Measurements from ENCODE around the gene CFAP74.

The CFAP74 gene

DNA sequence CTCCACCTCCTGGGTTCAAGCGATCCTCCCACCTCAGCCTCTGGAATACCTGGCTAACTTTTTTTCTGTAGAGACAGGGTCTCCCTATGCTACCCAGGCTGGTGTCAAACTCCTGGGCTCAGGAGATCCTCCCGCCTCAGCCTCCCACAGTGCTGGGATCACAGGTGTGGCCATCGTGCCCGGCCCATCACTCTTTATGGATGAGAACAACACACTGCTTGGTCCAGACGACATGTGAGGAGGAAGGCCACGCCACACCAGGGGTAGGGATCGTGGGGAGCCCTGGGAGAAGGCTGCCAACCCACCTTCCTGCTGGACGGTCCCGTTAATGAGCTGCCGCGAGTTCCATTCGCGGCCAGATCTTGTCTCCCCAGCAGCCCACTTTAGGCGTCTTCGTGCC, 10.6 kb upstream of the CFAP74 start:
- Histone ChIP-seq H3K4me1 (ENCODE audit: insufficient read depth, low read length) (no peaks in the 10 kb centered on the region; the same call in 1 of the 2 replicates), H3K9ac (ENCODE audit: low read depth, low read length) (no peak overlapping the region), H3K27me3 (ENCODE audit: insufficient read depth, low read length) (peaks cover 31% of the 10 kb centered on the region), H3K4me3 (ENCODE audit: low read length) (no peak overlapping the region), H3K36me3 (ENCODE audit: insufficient read depth, low read depth, low read length) (no peaks in the 10 kb centered on the region), H3K9me3 (ENCODE audit: insufficient read depth, low read depth, low read length) (no peaks in the 10 kb centered on the region), H3K27ac (ENCODE audit: low read length) (no peak overlapping the region)

DNA sequence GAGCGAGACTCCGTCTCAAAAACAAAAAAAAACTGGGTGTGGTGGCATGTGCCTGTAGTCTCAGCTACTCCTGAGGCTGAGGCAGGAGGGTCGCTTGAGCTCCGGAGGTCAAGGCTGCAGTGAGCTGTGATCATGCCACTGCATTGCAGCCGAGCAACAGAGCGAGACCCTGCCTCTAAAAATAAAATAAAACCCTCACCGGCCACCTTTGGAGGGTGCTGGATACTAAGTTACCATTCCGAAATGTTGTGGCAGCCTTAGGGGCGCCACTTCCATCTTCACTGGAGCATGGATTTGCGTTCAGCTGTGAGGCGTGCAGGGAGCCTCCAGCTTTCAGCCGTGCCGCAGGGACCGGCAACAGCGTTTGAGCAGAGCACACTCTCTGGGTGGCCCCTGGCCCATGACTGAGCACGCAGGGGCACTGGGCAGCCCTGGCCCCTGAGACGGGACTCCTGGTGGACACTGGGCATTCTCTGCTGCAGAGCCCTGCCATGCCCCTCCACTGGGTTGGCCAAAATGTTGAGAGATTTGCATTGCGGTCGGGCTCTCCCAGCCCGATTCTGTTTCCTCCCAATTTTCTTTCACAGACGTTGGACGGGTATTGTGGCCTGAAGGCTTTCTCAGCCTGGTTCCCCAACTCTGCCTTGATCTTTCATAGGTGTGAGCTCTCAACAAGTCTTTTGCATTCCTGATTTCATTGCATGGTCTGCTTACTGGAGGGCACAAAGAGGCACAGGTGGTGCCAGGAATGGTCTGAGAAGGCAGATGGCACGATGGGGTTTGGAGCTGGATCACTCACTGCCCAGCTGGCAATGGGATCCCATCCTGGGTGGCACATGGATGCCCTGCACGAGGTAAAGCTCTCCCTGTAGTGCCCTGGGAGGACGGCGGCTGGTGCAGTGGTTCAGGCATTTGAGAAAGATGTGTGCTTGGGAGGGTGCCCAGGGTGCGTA, 5.8 kb upstream of the CFAP74 start:
- no peak overlapping the region for H3K27ac ChIP-seq (ENCODE audit: low read length)
- no peak overlapping the region for H3K9ac ChIP-seq (ENCODE audit: low read depth, low read length)
- H3K4me3 ChIP-seq (ENCODE audit: low read length): no peak overlapping the region
- no peaks in the 10 kb centered on the region for H3K4me1 ChIP-seq (ENCODE audit: insufficient read depth, low read length)
- H3K9me3 ChIP-seq (ENCODE audit: insufficient read depth, low read depth, low read length): no peaks in the 10 kb centered on the region
- H3K36me3 ChIP-seq (ENCODE audit: insufficient read depth, low read depth, low read length): no peaks in the 10 kb centered on the region
- H3K27me3 ChIP-seq (ENCODE audit: insufficient read depth, low read length): no peaks in the 10 kb centered on the region

DNA sequence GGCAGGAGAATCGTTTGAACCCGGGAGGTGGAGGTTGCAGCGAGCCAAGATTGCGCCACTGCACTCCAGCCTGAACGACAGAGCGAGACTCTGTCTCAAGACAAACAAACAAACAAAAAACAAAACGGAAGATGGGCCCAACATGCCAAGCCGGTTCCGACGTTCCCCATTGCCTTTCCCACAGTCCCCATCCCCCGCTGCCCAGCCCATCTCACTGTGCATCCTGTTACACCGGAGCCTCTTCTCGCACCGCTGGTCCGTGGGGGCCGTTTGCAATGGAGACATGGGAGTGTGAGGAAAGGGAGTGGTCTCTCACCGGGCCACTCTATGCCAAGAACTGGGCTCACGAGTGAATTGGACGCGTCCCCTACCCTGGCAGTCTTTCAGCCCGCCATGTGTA, 1.3 kb upstream of the CFAP74 start:
- H3K4me3 ChIP-seq (ENCODE audit: low read length): no peak overlapping the region
- no peaks in the 10 kb centered on the region for H3K4me1 ChIP-seq (ENCODE audit: insufficient read depth, low read length)
- H3K27ac ChIP-seq (ENCODE audit: low read length): no peak overlapping the region
- peaks cover 10% of the 10 kb centered on the region; the same call in 1 of the 2 replicates for H3K27me3 ChIP-seq (ENCODE audit: insufficient read depth, low read length)
- H3K9ac ChIP-seq (ENCODE audit: low read depth, low read length): no peak overlapping the region
- H3K36me3 ChIP-seq (ENCODE audit: insufficient read depth, low read depth, low read length): no peaks in the 10 kb centered on the region
- H3K9me3 ChIP-seq (ENCODE audit: insufficient read depth, low read depth, low read length): no peaks in the 10 kb centered on the region

DNA sequence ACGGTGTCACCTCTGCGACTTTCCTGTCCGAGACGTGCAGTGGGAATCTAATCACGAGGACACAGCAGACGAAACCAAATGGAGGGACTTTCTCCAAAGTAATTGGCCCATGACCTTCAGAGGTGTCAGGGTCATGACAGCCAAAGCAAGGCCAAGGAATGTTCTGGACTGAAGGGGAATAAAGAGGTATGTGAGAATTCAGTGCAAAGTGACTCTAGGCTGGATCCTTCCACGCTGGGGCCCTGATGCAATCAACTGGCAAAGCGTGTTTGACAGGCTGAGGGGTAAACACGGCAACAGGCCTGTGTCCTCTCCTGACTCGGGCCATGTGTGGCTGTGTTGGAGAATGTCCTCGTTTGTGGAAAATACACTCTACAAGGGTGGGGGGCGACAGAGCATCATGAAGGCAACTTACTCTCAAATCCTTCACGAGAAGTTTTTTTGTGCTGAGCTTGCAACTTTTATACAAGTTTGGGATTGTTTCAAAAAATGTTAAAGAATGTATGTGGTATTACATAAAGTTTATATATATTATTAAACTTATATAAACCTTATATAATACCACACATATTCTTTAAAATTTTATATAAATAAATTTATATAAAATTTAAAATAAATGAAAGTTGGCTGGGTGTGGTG, 1.7 kb downstream of the CFAP74 start:
- Histone ChIP-seq H3K27ac (ENCODE audit: low read length) (no peak overlapping the region), H3K9ac (ENCODE audit: low read depth, low read length) (no peak overlapping the region), H3K9me3 (ENCODE audit: insufficient read depth, low read depth, low read length) (no peaks in the 10 kb centered on the region), H3K27me3 (ENCODE audit: insufficient read depth, low read length) (peaks cover 10% of the 10 kb centered on the region; the same call in 1 of the 2 replicates), H3K4me3 (ENCODE audit: low read length) (no peak overlapping the region), H3K4me1 (ENCODE audit: insufficient read depth, low read length) (no peaks in the 10 kb centered on the region), H3K36me3 (ENCODE audit: insufficient read depth, low read depth, low read length) (no peaks in the 10 kb centered on the region)

DNA sequence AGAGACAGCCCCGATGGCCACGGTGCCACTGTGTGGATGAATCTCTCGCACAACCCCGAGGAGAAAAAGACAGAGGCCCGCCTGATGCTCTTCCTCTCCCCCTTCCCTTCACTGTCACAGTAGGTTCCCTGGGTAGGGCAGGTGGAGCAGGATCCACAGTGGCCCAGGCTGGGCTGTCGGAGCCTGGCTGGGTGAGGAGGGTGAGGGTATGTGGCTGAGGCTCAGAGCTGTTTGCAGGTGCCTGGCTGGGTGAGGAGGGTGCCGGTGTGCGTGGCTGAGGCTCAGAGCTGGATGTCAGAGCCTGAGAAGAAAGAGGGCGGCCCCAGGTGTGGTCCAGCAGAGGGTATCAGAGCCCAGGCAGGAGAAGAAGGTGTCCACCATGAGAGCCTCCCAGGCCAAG, 2.7 kb downstream of the CFAP74 start:
- H3K36me3 ChIP-seq (ENCODE audit: insufficient read depth, low read depth, low read length): no peaks in the 10 kb centered on the region
- no peak overlapping the region for H3K4me3 ChIP-seq (ENCODE audit: low read length)
- H3K9me3 ChIP-seq (ENCODE audit: insufficient read depth, low read depth, low read length): no peaks in the 10 kb centered on the region
- H3K27ac ChIP-seq (ENCODE audit: low read length): no peak overlapping the region
- H3K4me1 ChIP-seq (ENCODE audit: insufficient read depth, low read length): no peaks in the 10 kb centered on the region
- H3K9ac ChIP-seq (ENCODE audit: low read depth, low read length): no peak overlapping the region
- H3K27me3 ChIP-seq (ENCODE audit: insufficient read depth, low read length): peaks cover 10% of the 10 kb centered on the region; the same call in 1 of the 2 replicates

DNA sequence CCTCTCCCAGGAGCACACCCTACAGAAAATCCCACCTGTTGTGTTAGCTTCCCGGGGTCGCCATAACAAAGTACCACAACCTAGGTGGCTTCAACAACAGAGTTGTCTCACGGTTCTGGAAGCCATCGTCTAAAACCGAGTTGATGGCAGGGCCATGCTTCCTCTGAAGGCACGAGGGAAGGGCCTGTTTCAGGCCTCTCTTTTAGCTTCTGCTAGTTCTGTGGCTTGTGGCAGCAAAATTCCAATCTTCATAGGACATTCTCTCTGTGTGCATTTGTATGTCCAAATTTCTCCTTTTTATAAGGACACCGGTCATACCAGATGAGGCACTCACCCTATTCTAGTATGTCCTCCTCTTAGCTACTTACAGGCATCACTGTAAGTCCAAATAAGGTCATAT, 3.2 kb downstream of the CFAP74 start:
- no peaks in the 10 kb centered on the region for H3K9me3 ChIP-seq (ENCODE audit: insufficient read depth, low read depth, low read length)
- H3K36me3 ChIP-seq (ENCODE audit: insufficient read depth, low read depth, low read length): no peaks in the 10 kb centered on the region
- H3K27me3 ChIP-seq (ENCODE audit: insufficient read depth, low read length): peaks cover 10% of the 10 kb centered on the region; the same call in 1 of the 2 replicates
- H3K4me3 ChIP-seq (ENCODE audit: low read length): no peak overlapping the region
- H3K9ac ChIP-seq (ENCODE audit: low read depth, low read length): no peak overlapping the region
- no peaks in the 10 kb centered on the region for H3K4me1 ChIP-seq (ENCODE audit: insufficient read depth, low read length)
- H3K27ac ChIP-seq (ENCODE audit: low read length): no peak overlapping the region

DNA sequence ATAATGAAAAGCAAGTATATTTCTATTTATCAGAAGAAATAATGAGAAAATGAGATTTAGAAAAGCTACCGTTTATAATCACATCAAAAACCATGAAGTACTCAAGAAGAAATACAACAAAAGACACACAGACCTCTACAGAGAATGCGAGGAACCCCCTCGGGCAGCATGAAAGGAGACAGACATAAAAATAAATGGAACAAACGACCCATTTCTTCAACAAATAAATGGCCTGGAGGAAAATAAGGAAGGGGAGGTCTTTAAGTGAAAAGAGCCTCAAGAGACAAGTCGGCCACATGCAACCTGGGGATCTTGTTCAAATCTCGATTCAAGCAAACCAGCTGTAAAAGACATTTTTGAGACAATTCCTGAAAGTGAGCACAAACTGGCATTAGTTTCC, 6.0 kb downstream of the CFAP74 start:
- H3K9ac ChIP-seq (ENCODE audit: low read depth, low read length): no peak overlapping the region
- H3K27ac ChIP-seq (ENCODE audit: low read length): no peak overlapping the region
- H3K27me3 ChIP-seq (ENCODE audit: insufficient read depth, low read length): no peaks in the 10 kb centered on the region
- H3K4me1 ChIP-seq (ENCODE audit: insufficient read depth, low read length): no peaks in the 10 kb centered on the region
- no peaks in the 10 kb centered on the region for H3K36me3 ChIP-seq (ENCODE audit: insufficient read depth, low read depth, low read length)
- H3K4me3 ChIP-seq (ENCODE audit: low read length): no peak overlapping the region
- no peaks in the 10 kb centered on the region for H3K9me3 ChIP-seq (ENCODE audit: insufficient read depth, low read depth, low read length)

DNA sequence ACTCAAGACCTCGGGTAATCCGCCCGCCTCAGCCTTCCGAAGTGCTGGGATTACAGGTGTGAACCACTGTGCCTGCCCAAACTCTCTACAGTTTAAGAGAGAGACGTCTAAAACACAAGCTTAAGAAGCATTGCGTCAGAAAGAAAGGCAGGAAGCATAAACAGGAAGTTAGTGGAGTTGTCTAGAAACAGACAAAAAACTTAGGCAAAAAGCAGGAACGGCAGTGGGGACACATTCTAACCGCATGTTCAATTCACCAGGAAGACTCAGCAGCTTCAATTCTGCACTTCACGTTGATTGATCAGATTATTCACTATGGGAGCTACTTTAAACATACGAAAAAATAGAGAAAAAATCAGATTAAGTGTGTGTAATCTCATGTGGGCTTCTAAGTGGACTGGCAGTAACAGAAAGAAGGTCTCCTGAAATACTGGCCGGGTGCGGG, 7.4 kb downstream of the CFAP74 start:
- H3K4me3 ChIP-seq (ENCODE audit: low read length): no peak overlapping the region
- no peaks in the 10 kb centered on the region for H3K27me3 ChIP-seq (ENCODE audit: insufficient read depth, low read length)
- H3K36me3 ChIP-seq (ENCODE audit: insufficient read depth, low read depth, low read length): no peaks in the 10 kb centered on the region
- no peak overlapping the region for H3K9ac ChIP-seq (ENCODE audit: low read depth, low read length)
- H3K27ac ChIP-seq (ENCODE audit: low read length): no peak overlapping the region
- no peaks in the 10 kb centered on the region for H3K4me1 ChIP-seq (ENCODE audit: insufficient read depth, low read length)
- no peaks in the 10 kb centered on the region for H3K9me3 ChIP-seq (ENCODE audit: insufficient read depth, low read depth, low read length)

DNA sequence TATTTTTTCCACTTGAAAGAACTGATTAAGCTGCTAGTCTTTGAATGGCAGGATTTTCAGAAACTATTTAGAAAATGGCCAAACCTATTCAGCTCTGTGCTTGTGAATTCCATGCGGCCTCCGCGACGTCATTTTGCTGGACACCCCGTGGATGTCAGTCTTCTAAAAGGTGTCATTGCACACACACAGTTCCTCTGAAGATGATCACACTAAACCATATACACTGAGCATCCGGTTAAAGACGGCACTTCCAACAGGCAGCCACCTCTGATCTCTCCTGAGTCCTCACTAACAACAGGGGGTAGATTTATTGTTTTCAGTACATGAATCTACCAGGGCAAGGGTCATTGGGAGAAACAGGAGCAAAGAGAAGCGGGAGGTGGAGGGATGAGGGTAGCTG, 9.1 kb downstream of the CFAP74 start:
- H3K27me3 ChIP-seq (ENCODE audit: insufficient read depth, low read length): no peaks in the 10 kb centered on the region
- H3K36me3 ChIP-seq (ENCODE audit: insufficient read depth, low read depth, low read length): no peaks in the 10 kb centered on the region
- no peak overlapping the region for H3K9ac ChIP-seq (ENCODE audit: low read depth, low read length)
- H3K9me3 ChIP-seq (ENCODE audit: insufficient read depth, low read depth, low read length): no peaks in the 10 kb centered on the region
- no peak overlapping the region for H3K27ac ChIP-seq (ENCODE audit: low read length)
- peaks cover 2% of the 10 kb centered on the region; the same call in 1 of the 2 replicates for H3K4me1 ChIP-seq (ENCODE audit: insufficient read depth, low read length)
- H3K4me3 ChIP-seq (ENCODE audit: low read length): no peak overlapping the region

DNA sequence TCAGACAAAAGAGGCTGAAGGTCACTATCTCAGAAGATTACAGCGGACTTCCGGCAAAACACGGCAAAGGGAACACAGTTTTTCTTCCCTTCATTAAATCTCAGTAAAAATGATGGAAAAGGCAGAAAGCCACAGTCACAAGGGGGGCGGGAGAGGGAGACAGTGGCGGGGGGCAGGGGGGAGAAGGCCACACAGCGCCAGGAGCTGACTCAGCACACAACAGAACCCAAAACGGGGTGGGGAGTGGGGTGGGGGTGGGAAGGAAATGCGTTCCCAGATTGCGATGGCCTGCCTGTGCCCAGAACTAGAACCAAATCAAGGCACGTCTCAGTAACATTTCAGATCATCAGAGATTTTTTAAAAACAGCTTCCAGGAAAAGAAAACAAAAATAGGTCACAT, 13.4 kb downstream of the CFAP74 start:
- no peak overlapping the region for H3K4me3 ChIP-seq (ENCODE audit: low read length)
- no peak overlapping the region for H3K27ac ChIP-seq (ENCODE audit: low read length)
- no peak overlapping the region for H3K9ac ChIP-seq (ENCODE audit: low read depth, low read length)
- H3K27me3 ChIP-seq (ENCODE audit: insufficient read depth, low read length): no peaks in the 10 kb centered on the region
- H3K4me1 ChIP-seq (ENCODE audit: insufficient read depth, low read length): peaks cover 2% of the 10 kb centered on the region; the same call in 1 of the 2 replicates
- no peaks in the 10 kb centered on the region for H3K36me3 ChIP-seq (ENCODE audit: insufficient read depth, low read depth, low read length)
- no peaks in the 10 kb centered on the region for H3K9me3 ChIP-seq (ENCODE audit: insufficient read depth, low read depth, low read length)

DNA sequence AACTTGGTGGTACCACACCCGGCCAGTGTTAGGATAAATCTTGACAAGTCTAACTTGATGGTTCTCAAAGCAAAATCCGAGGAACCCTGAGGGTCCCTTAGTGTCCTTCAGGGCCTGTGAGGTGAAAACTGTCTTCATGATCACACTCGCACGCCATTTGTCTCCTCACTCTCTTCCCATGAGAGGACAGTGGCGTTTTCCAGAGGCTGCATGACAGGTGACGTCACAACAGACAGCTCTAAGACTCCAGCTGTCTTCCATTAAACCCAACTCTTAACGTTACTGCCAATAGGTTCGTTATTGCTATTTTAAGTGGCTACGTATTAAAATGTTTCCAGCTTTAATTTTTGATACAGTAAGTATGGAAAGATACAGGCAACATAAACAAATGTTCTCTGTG, 13.8 kb downstream of the CFAP74 start:
- Histone ChIP-seq H3K9ac (ENCODE audit: low read depth, low read length) (no peak overlapping the region), H3K27ac (ENCODE audit: low read length) (no peak overlapping the region), H3K4me3 (ENCODE audit: low read length) (no peak overlapping the region), H3K4me1 (ENCODE audit: insufficient read depth, low read length) (peaks cover 2% of the 10 kb centered on the region; the same call in 1 of the 2 replicates), H3K9me3 (ENCODE audit: insufficient read depth, low read depth, low read length) (no peaks in the 10 kb centered on the region), H3K36me3 (ENCODE audit: insufficient read depth, low read depth, low read length) (no peaks in the 10 kb centered on the region), H3K27me3 (ENCODE audit: insufficient read depth, low read length) (no peaks in the 10 kb centered on the region)

DNA sequence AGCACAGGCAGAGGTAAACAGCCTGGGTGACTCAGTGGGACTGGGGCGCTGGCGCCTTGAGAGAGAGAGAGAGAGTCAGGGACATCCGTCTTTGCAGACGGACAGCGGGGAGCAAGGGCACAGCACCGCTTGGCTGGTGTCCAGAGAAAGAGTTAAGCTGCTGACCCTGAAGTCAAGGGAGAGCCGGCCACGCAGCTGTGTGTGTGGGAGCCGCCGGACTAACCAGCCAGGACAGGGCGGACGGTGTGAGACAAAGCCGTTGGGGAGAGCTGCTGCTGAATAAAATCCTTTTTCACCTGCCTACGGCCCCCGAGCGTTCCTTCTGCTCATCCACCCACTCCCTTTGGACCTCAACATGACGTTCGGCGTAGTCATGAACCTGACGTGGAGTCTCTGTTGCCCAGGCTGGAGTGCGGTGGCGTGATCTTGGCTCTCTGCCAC, 14.5 kb downstream of the CFAP74 start:
- Histone ChIP-seq H3K4me3 (ENCODE audit: low read length) (no peak overlapping the region), H3K36me3 (ENCODE audit: insufficient read depth, low read depth, low read length) (no peaks in the 10 kb centered on the region), H3K9ac (ENCODE audit: low read depth, low read length) (no peak overlapping the region), H3K4me1 (ENCODE audit: insufficient read depth, low read length) (peaks cover 2% of the 10 kb centered on the region; the same call in 1 of the 2 replicates), H3K27ac (ENCODE audit: low read length) (no peak overlapping the region), H3K9me3 (ENCODE audit: insufficient read depth, low read depth, low read length) (no peaks in the 10 kb centered on the region), H3K27me3 (ENCODE audit: insufficient read depth, low read length) (no peaks in the 10 kb centered on the region)
